SK-N-SH (cell line): ENCODE results near the gene PHPT1. TPM values are rescaled to one million over a fixed set of nuclear protein-coding genes. Genes with fewer than 3 reads are reported as not detected.

ENCODE experiments used
- CTCF ChIA-PET: fragments of 300-600, 350-600 bp; formaldehyde crosslinking; extraction: SDS; loops from one replicate; lab custom pipeline; 2021; lab: Yijun Ruan, JAX
- POLR2A ChIA-PET: fragments of 350-600 bp; sonication (Branson Sonifier 250); formaldehyde crosslinking; extraction: SDS; loops from one replicate; lab custom pipeline; 2020; ENCODE audit warnings: antibody characterized with exemption, inconsistent platforms; lab: Yijun Ruan, JAX
- DNase-seq: peaks from one replicate; pipeline ENCODE4 v3.0.0; 2012
- H2AFZ ChIP-seq: fragments of 200-600 bp; sonication (generic); 2 replicates; pipeline ENCODE4 v1.8.1; 2016; ENCODE audit warnings: antibody characterized with exemption, mild to moderate bottlenecking, low read depth
- H3F3A ChIP-seq: fragments of 200-600 bp; sonication (generic); replicated peaks from 2 replicates; pipeline ENCODE3; 2016; ENCODE audit warnings: antibody characterized with exemption, mild to moderate bottlenecking; ENCODE audit not compliant: insufficient read depth
- H3K27ac ChIP-seq, 2 experiments: fragments of 200-500 bp in 1 of 2; fragments of 200-600 bp in 1 of 2; sonication (Bioruptor generic) in 1 of 2; sonication (generic), shearing (Covaris generic) in 1 of 2; 2 replicates each; pipeline versions ENCODE4 v1.5.1 to v1.6.1; 2014 to 2016; ENCODE audit warnings: low read depth in 2 of 2, inconsistent platforms in 1 of 2, low read length in 1 of 2, mild to moderate bottlenecking in 1 of 2, mixed read lengths in 1 of 2
- H3K27me3 ChIP-seq: fragments of 200-600 bp; sonication (generic), shearing (Covaris generic); 2 replicates; pipeline ENCODE4 v1.6.1; 2016; ENCODE audit warnings: mixed run types; ENCODE audit not compliant: insufficient read depth
- H3K36me3 ChIP-seq, 2 experiments: fragments of 200-500 bp in 1 of 2; fragments of 200-600 bp in 1 of 2; sonication (Bioruptor generic) in 1 of 2; sonication (generic) in 1 of 2; replicated peaks in 1 of 2; 2 replicates each; pipeline versions ENCODE3 to v1.5.1; 2014 to 2016; ENCODE audit warnings: low read length in 1 of 2, mild to moderate bottlenecking in 1 of 2; ENCODE audit not compliant: insufficient read depth in 2 of 2, control insufficient read depth in 1 of 2
- H3K4me1 ChIP-seq, 2 experiments: fragments of 200-500 bp in 1 of 2; fragments of 200-600 bp in 1 of 2; sonication (Bioruptor generic) in 1 of 2; sonication (generic), shearing (Covaris generic) in 1 of 2; 2 replicates each; pipeline versions ENCODE4 v1.5.1 to v1.6.1; 2014 to 2016; ENCODE audit warnings: low read depth in 1 of 2, low read length in 1 of 2, mixed run types in 1 of 2; ENCODE audit not compliant: insufficient read depth in 2 of 2, control insufficient read depth in 1 of 2
- H3K4me2 ChIP-seq: fragments of 200-600 bp; sonication (generic), shearing (Covaris generic); 2 replicates; pipeline ENCODE4 v1.6.1; 2017; ENCODE audit warnings: mixed run types
- H3K4me3 ChIP-seq, 2 experiments: fragments of 200-500 bp in 1 of 2; fragments of 200-600 bp in 1 of 2; sonication (Bioruptor generic) in 1 of 2; sonication (generic), shearing (Covaris generic) in 1 of 2; 2 replicates each; pipeline versions ENCODE4 v1.5.1 to v1.8.1; 2014 to 2016; ENCODE audit warnings: low read depth in 2 of 2, inconsistent platforms in 1 of 2, low read length in 1 of 2, mild to moderate bottlenecking in 1 of 2, mixed read lengths in 1 of 2, moderate library complexity in 1 of 2
- H3K79me2 ChIP-seq: fragments of 200-600 bp; sonication (generic); 2 replicates; pipeline ENCODE4 v1.8.1; 2017; ENCODE audit warnings: mild to moderate bottlenecking; ENCODE audit not compliant: insufficient read depth
- H3K9ac ChIP-seq: fragments of 200-600 bp; sonication (generic); 2 replicates; pipeline ENCODE4 v1.6.1; 2017; ENCODE audit warnings: mixed run types
- H3K9me2 ChIP-seq: fragments of 200-600 bp; sonication (generic); 2 replicates; pipeline ENCODE4 v1.6.1; 2017; ENCODE audit warnings: mixed run types
- H3K9me3 ChIP-seq: fragments of 200-600 bp; sonication (generic); 2 replicates; pipeline ENCODE4 v1.6.1; 2017; ENCODE audit warnings: mixed run types, mild to moderate bottlenecking, moderate library complexity
- H4K20me1 ChIP-seq: fragments of 200-600 bp; sonication (generic); 2 replicates; pipeline ENCODE4 v1.6.1; 2017; ENCODE audit warnings: mild to moderate bottlenecking, mixed run types; ENCODE audit not compliant: insufficient read depth
- CHD2 ChIP-seq: fragments of 150-350 bp; IDR thresholded peaks from 2 replicates; pipeline ENCODE4 v1.6.1; 2018; ENCODE audit warnings: low read length; ENCODE audit not compliant: partially characterized antibody
- CTCF ChIP-seq: fragments of 200-600 bp; sonication (generic); IDR thresholded peaks from 2 replicates; pipeline ENCODE4 v1.6.1; 2017; ENCODE audit warnings: antibody characterized with exemption, mild to moderate bottlenecking, moderate library complexity
- ELF1 ChIP-seq: IDR thresholded peaks from 2 replicates; pipeline ENCODE4 v1.4.0; 2012
- EZH2phosphoT487 ChIP-seq: fragments of 200-600 bp; sonication (generic); IDR thresholded peaks from 2 replicates; pipeline ENCODE4 v1.6.1; 2017; ENCODE audit warnings: low read depth, mixed run types, mild to moderate bottlenecking, antibody characterized with exemption, moderate library complexity, borderline replicate concordance
- FOSL2 ChIP-seq: IDR thresholded peaks from 2 replicates; pipeline ENCODE4 v1.4.0; 2012; ENCODE audit warnings: low read depth, mild to moderate bottlenecking, moderate library complexity, borderline replicate concordance
- FOXJ3 ChIP-seq: sonication (generic); formaldehyde crosslinking; IDR thresholded peaks from 2 replicates; pipeline ENCODE4 v1.5.1; 2020; ENCODE audit warnings: mild to moderate bottlenecking, missing genetic modification reagents
- FOXM1 ChIP-seq: IDR thresholded peaks from 2 replicates; pipeline ENCODE4 v1.4.0; 2012; ENCODE audit warnings: low read depth, mild to moderate bottlenecking
- GABPA ChIP-seq: IDR thresholded peaks from 2 replicates; pipeline ENCODE4 v1.4.0; 2012; ENCODE audit warnings: low read depth, mild to moderate bottlenecking
- GATA2 ChIP-seq: sonication (generic); formaldehyde crosslinking; IDR thresholded peaks from 2 replicates; pipeline ENCODE4 v1.5.0; 2020; ENCODE audit warnings: mild to moderate bottlenecking, missing genetic modification reagents
- JUND ChIP-seq: IDR thresholded peaks from 2 replicates; pipeline ENCODE4 v1.4.0; 2012
- MAX ChIP-seq: IDR thresholded peaks from 2 replicates; pipeline ENCODE4 v1.4.0; 2012; ENCODE audit warnings: low read depth
- NFIC ChIP-seq: IDR thresholded peaks from 2 replicates; pipeline ENCODE4 v1.4.0; 2012; ENCODE audit warnings: borderline replicate concordance
- NRF1 ChIP-seq: IDR thresholded peaks from 2 replicates; pipeline ENCODE4 v1.6.1; 2012; ENCODE audit warnings: low read depth, mild to moderate bottlenecking, low read length
- PBX3 ChIP-seq: IDR thresholded peaks from 2 replicates; pipeline ENCODE4; 2012
- POLR2AphosphoS5 ChIP-seq: IDR thresholded peaks from 2 replicates; pipeline ENCODE4 v1.6.1; 2012; ENCODE audit warnings: low read depth, low read length
- RAD21 ChIP-seq: IDR thresholded peaks from 2 replicates; pipeline ENCODE4 v1.6.1; 2012; ENCODE audit warnings: mild to moderate bottlenecking, low read length
- RCOR1 ChIP-seq: fragments of 150-350 bp; IDR thresholded peaks from 2 replicates; pipeline ENCODE4 v1.6.1; 2017; ENCODE audit warnings: antibody characterized with exemption, low read length
- RFX5 ChIP-seq: IDR thresholded peaks from 2 replicates; pipeline ENCODE4 v1.6.1; 2012; ENCODE audit warnings: mild to moderate bottlenecking, improper control_type of control experiment, low read length
- RXRA ChIP-seq: IDR thresholded peaks from 2 replicates; pipeline ENCODE4 v1.4.0; 2012; ENCODE audit warnings: low read depth, mild to moderate bottlenecking, borderline replicate concordance
- SIN3A ChIP-seq: IDR thresholded peaks from 2 replicates; pipeline ENCODE4 v1.6.1; 2012; ENCODE audit warnings: low read depth, mild to moderate bottlenecking, low read length, moderate library complexity, borderline replicate concordance
- SMC3 ChIP-seq: IDR thresholded peaks from 2 replicates; pipeline ENCODE4 v1.6.1; 2012; ENCODE audit warnings: low read depth, low read length, improper control_type of control experiment
- TAF1 ChIP-seq: IDR thresholded peaks from 2 replicates; pipeline ENCODE4 v1.6.1; 2012; ENCODE audit warnings: low read depth, mild to moderate bottlenecking, low read length, moderate library complexity, borderline replicate concordance
- TCF12 ChIP-seq: IDR thresholded peaks from 2 replicates; pipeline ENCODE4 v1.4.0; 2012
- TEAD4 ChIP-seq: IDR thresholded peaks from 2 replicates; pipeline ENCODE4 v1.4.0; 2012; ENCODE audit warnings: mild to moderate bottlenecking, borderline replicate concordance; ENCODE audit not compliant: insufficient read depth
- USF1 ChIP-seq: IDR thresholded peaks from 2 replicates; pipeline ENCODE4 v1.4.0; 2012; ENCODE audit warnings: low read depth, borderline replicate concordance
- YY1 ChIP-seq: IDR thresholded peaks from 2 replicates; pipeline ENCODE4 v1.4.0; 2012; ENCODE audit warnings: low read depth, mild to moderate bottlenecking
- ZBTB33 ChIP-seq: IDR thresholded peaks from 2 replicates; pipeline ENCODE4 v1.4.0; 2012; ENCODE audit warnings: low read depth, borderline replicate concordance
- WGBS: methylation state at CpG from one replicate; pipeline ENCODE4 v1.1.6; 2017; ENCODE audit warnings: low lambda C conversion rate; 5-methylcytosine and 5-hydroxymethylcytosine counted together
- polyA plus RNA-seq, 3 experiments: library from polyadenylated mRNA; depleted of rRNA; stranded (reverse); fragments of >200 nt; gene quantifications; 2 replicates each; pipeline ENCODE4 v1.2.3, GENCODE V29; 2012
- TF ChIP-seq, protein P1 (sequence below): fragments of 150-350 bp; IDR thresholded peaks from 2 replicates; pipeline ENCODE4 v1.6.1; 2017; ENCODE audit warnings: antibody characterized with exemption, low read length, low read depth, borderline replicate concordance

The PHPT1 gene
- polyA plus RNA-seq, 1 of the 3 experiments (the other 2 are of a cell fraction), result 517 TPM

- no peaks in the 10 kb centered on the region for H3F3A ChIP-seq
- no peaks in the 10 kb centered on the region for H3K9me2 ChIP-seq
- peaks cover 23% of the 10 kb centered on the region; the same call in 1 of the 2 replicates for H3K79me2 ChIP-seq
- POLR2A ChIA-PET, result interaction anchor here (0.7 to 1.3 kb wide), 7 partner anchors 10 to 50 kb away, joined by 3 to 5 read pairs (median 3); partner anchors contain the start of genes EDF1, RABL6 and TRAF2
- H3K36me3 ChIP-seq, result peaks cover 0 to 13% of the 10 kb centered on the region in 2 experiments
- peak overlapping the region; percentile 100 for H3K4me2 ChIP-seq
- peaks cover 11 to 21% of the 10 kb centered on the region in 2 experiments; a peak in 2 of 4 replicates for H3K4me1 ChIP-seq
- peak overlapping the region; percentile 84 for H3K9ac ChIP-seq
- WGBS, result 0% methylated on average over 3 of the region's 48 CpGs
- no peaks in the 10 kb centered on the region for H3K27me3 ChIP-seq
- peak overlapping the region; percentile 89 to 97 for H3K4me3 ChIP-seq
- H2AFZ ChIP-seq, result no peak overlapping the region
- peak; percentile 84 for DNase-seq
- H4K20me1 ChIP-seq, result no peaks in the 10 kb centered on the region; the same call in 1 of the 2 replicates
- peak overlapping the region; percentile 84 to 98; a peak in 3 of 4 replicates for H3K27ac ChIP-seq
- CTCF ChIA-PET, result interaction anchor here (0.7 to 2.5 kb wide), 8 partner anchors 35 to 221 kb away, joined by 3 to 11 read pairs (median 3); partner anchors contain the start of gene TMEM141
- H3K9me3 ChIP-seq, result no peaks in the 10 kb centered on the region
- TF ChIP-seq CTCF, result no peak
- TF ChIP-seq, protein P1, sequence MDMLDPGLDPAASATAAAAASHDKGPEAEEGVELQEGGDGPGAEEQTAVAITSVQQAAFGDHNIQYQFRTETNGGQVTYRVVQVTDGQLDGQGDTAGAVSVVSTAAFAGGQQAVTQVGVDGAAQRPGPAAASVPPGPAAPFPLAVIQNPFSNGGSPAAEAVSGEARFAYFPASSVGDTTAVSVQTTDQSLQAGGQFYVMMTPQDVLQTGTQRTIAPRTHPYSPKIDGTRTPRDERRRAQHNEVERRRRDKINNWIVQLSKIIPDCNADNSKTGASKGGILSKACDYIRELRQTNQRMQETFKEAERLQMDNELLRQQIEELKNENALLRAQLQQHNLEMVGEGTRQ, result no peak
- peak; percentile 64 for TF ChIP-seq NRF1
- no peak for TF ChIP-seq NFIC
- TF ChIP-seq PBX3, result no peak; the same call in 1 of the 2 replicates
- peak; percentile 74; the same call in 1 of the 2 replicates for TF ChIP-seq MAX
- TF ChIP-seq ZBTB33, result no peak
- TF ChIP-seq POLR2AphosphoS5, result peak; percentile 73
- no peak for TF ChIP-seq RAD21
- TF ChIP-seq RCOR1, result peak; percentile 11; the same call in 1 of the 2 replicates
- TF ChIP-seq TEAD4, result no peak
- TF ChIP-seq FOXM1, result no peak
- TF ChIP-seq TCF12, result no peak
- no peak for TF ChIP-seq GABPA
- TF ChIP-seq EZH2phosphoT487, result no peak
- no peak for TF ChIP-seq CHD2
- no peak for TF ChIP-seq RXRA
- no peak for TF ChIP-seq RFX5
- TF ChIP-seq USF1, result no peak
- TF ChIP-seq TAF1, result peak; percentile 44; the same call in 1 of the 2 replicates
- TF ChIP-seq ELF1, result no peak
- no peak for TF ChIP-seq FOSL2
- no peak; the same call in 1 of the 2 replicates for TF ChIP-seq SIN3A
- no peak for TF ChIP-seq JUND
- TF ChIP-seq SMC3, result no peak
- TF ChIP-seq GATA2 (CRISPR knock-in tag), result no peak
- no peak for TF ChIP-seq YY1
- TF ChIP-seq FOXJ3 (CRISPR knock-in tag), result no peak
Measured at GRCh38 chr9:136847826-136848392, 1.3 kb upstream of the PHPT1 start.
